ENCODE data around the gene AVPI1.
"Not testable (repeated sequence)": the region's sequence is repeated elsewhere in the genome, so short reads cannot be mapped to it uniquely, and the experiment has no call there.

AVPI1 gene

GRCh38 chr10:97682042-97682441 is 5.0 kb downstream of the AVPI1 start:
- FAIRE-seq = no peak
- no peak for DNase-seq (ENCODE audit: insufficient read length, low spot score)
- no peak for TF ChIP-seq POLR2A (IDR thresholded peaks at IDR 0.05; ENCODE audit: low read depth, low read length)

GRCh38 chr10:97679594-97679993 is 7.4 kb downstream of the AVPI1 start:
- TF ChIP-seq POLR2A (IDR thresholded peaks at IDR 0.05; ENCODE audit: low read depth, low read length) = no peak
- FAIRE-seq = no peak

GRCh38 chr10:97676770-97677581 is 10.1 kb downstream of the AVPI1 start:
- FAIRE-seq = no peak
- no peak for TF ChIP-seq POLR2A (IDR thresholded peaks at IDR 0.05; ENCODE audit: low read depth, low read length)
- peak; percentile 53 for DNase-seq (ENCODE audit: insufficient read length, low spot score)

More at GRCh38 chr10:97679594-97679993, 7.4 kb downstream of the AVPI1 start:
- no peak for DNase-seq (ENCODE audit: insufficient read length, low spot score)

GRCh38 chr10:97675222-97675621 is 11.8 kb downstream of the AVPI1 start:
- FAIRE-seq (no peak), DNase-seq (ENCODE audit: insufficient read length, low spot score) (no peak)
- TF ChIP-seq POLR2A (IDR thresholded peaks at IDR 0.05; ENCODE audit: low read depth, low read length) = no peak

- DNase-seq (ENCODE audit: insufficient read length, low spot score) (peak; percentile 66), FAIRE-seq (peak; percentile 36)
- TF ChIP-seq POLR2A (IDR thresholded peaks at IDR 0.05; ENCODE audit: low read depth, low read length) = no peak
These were observed 13.1 kb downstream of the AVPI1 start for GRCh38 chr10:97673736-97674525.

- FAIRE-seq = no peak
- TF ChIP-seq POLR2A (IDR thresholded peaks at IDR 0.05; ENCODE audit: low read depth, low read length) = no peak
- no peak for DNase-seq (ENCODE audit: insufficient read length, low spot score)
These were observed 17.5 kb downstream of the AVPI1 start for GRCh38 chr10:97669571-97669970.

GRCh38 chr10:97667463-97667862 is 19.6 kb downstream of the AVPI1 start:
- DNase-seq (ENCODE audit: insufficient read length, low spot score) = no peak
- FAIRE-seq = no peak
- no peak for TF ChIP-seq POLR2A (IDR thresholded peaks at IDR 0.05; ENCODE audit: low read depth, low read length)

GRCh38 chr10:97666992-97667391 is 20.0 kb downstream of the AVPI1 start:
- FAIRE-seq = no peak
- no peak for DNase-seq (ENCODE audit: insufficient read length, low spot score)
- TF ChIP-seq POLR2A (IDR thresholded peaks at IDR 0.05; ENCODE audit: low read depth, low read length) = no peak

GRCh38 chr10:97664282-97664850 is 22.7 kb downstream of the AVPI1 start:
- no peak for TF ChIP-seq POLR2A (IDR thresholded peaks at IDR 0.05; ENCODE audit: low read depth, low read length)
- FAIRE-seq (no peak), DNase-seq (ENCODE audit: insufficient read length, low spot score) (no peak)

GRCh38 chr10:97659589-97659988 is 27.5 kb downstream of the AVPI1 start:
- TF ChIP-seq POLR2A (IDR thresholded peaks at IDR 0.05; ENCODE audit: low read depth, low read length) = no peak
- no peak for DNase-seq (ENCODE audit: insufficient read length, low spot score)
- no peak for FAIRE-seq

GRCh38 chr10:97656777-97657176 is 30.3 kb downstream of the AVPI1 start:
- DNase-seq (ENCODE audit: insufficient read length, low spot score) (no peak), FAIRE-seq (no peak)
- TF ChIP-seq POLR2A (IDR thresholded peaks at IDR 0.05; ENCODE audit: low read depth, low read length) = no peak

GRCh38 chr10:97651773-97652172 is 35.3 kb downstream of the AVPI1 start:
- DNase-seq (ENCODE audit: insufficient read length, low spot score) (no peak), FAIRE-seq (no peak)
- no peak for TF ChIP-seq POLR2A (IDR thresholded peaks at IDR 0.05; ENCODE audit: low read depth, low read length)

GRCh38 chr10:97650726-97651125 is 36.3 kb downstream of the AVPI1 start:
- FAIRE-seq (no peak), DNase-seq (ENCODE audit: insufficient read length, low spot score) (no peak)
- no peak for TF ChIP-seq POLR2A (IDR thresholded peaks at IDR 0.05; ENCODE audit: low read depth, low read length)

- FAIRE-seq; DNase-seq (ENCODE audit: insufficient read length, low spot score): not testable (repeated sequence)
These were observed 37.7 kb downstream of the AVPI1 start for GRCh38 chr10:97649405-97649750.
